Body of pancreas (tissue), 4 donors: ENCODE data around the gene SCRT2.

Experiments
- CTCF ChIP-seq, 7 experiments: fragments of 450-650 bp in 4 of 7; fragments of 200-600 bp in 3 of 7; sonication (generic) in 3 of 7; IDR thresholded peaks; one replicate each; pipeline ENCODE4 v1.5.1; 2016 to 2019; ENCODE audit warnings: antibody characterized with exemption in 7 of 7
- POLR2A ChIP-seq, 3 donors: fragments of 450-650 bp; IDR thresholded peaks; one replicate each; pipeline ENCODE4 v1.6.1; 2016; ENCODE audit warnings: antibody characterized with exemption in 3 of 3, mild to moderate bottlenecking in 2 of 3

- no peak for TF ChIP-seq CTCF (IDR thresholded peaks at IDR 0.05)
- TF ChIP-seq POLR2A (IDR thresholded peaks at IDR 0.05) = no peak
Measured at GRCh38 chr20:668050-668449, 7.6 kb downstream of the SCRT2 start.
